H1 (cell line): ENCODE data around the gene RPL18A. TPM values are rescaled to one million over a fixed set of nuclear protein-coding genes. Genes with fewer than 3 reads are reported as not detected.
A peak's percentile ranks its signal among the peaks of the same experiment; 100 is the strongest.

ENCODE experiments used
- CTCF ChIA-PET: fragments of 300-600 bp; sonication (Branson Sonifier 250); formaldehyde crosslinking; loops from one replicate; lab custom pipeline; 2021; ENCODE audit not compliant: partially characterized antibody; lab: Charles Lee
- POLR2A ChIA-PET: fragments of 300-600 bp; sonication (Branson Sonifier 250); formaldehyde crosslinking; loops from one replicate; lab custom pipeline; 2021; ENCODE audit warnings: inconsistent platforms; ENCODE audit not compliant: partially characterized antibody; lab: Charles Lee
- DNase-seq, 2 experiments: peaks; one replicate each; pipeline versions ENCODE4 v3.0.0 to v3.0.0-alpha.2; 2010 to 2022; ENCODE audit warnings: low spot score in 2 of 2, low read depth in 1 of 2, mixed read lengths in 1 of 2
- FAIRE-seq: peaks from 2 replicates; lab custom pipeline; 2011; peaks lifted over from hg19 to GRCh38; lab: Jason Lieb, UNC
- H2AFZ ChIP-seq: 2 replicates; pipeline ENCODE4 v1.8.1; 2012; ENCODE audit warnings: low read length, inconsistent platforms
- H2AK5ac ChIP-seq: 2 replicates; pipeline ENCODE4 v1.6.1; 2013; ENCODE audit warnings: low read depth, low read length
- H2BK120ac ChIP-seq: replicated peaks from 2 replicates; pipeline ENCODE3; 2013; ENCODE audit warnings: low read depth, low read length, inconsistent platforms
- H2BK12ac ChIP-seq: 2 replicates; pipeline ENCODE4 v1.6.1; 2013; ENCODE audit warnings: low read depth, low read length
- H2BK15ac ChIP-seq: 2 replicates; pipeline ENCODE4 v1.6.1; 2013; ENCODE audit warnings: low read length
- H2BK20ac ChIP-seq: 2 replicates; pipeline ENCODE4 v1.6.1; 2013; ENCODE audit warnings: low read length
- H2BK5ac ChIP-seq: 2 replicates; pipeline ENCODE4 v1.6.1; 2013; ENCODE audit warnings: low read depth, low read length
- H3K14ac ChIP-seq: 2 replicates; pipeline ENCODE4 v1.6.1; 2013; ENCODE audit warnings: inconsistent platforms; ENCODE audit not compliant: insufficient read length
- H3K18ac ChIP-seq: 2 replicates; pipeline ENCODE4 v1.6.1; 2013; ENCODE audit warnings: low read length; ENCODE audit errors: extremely low read depth
- H3K23ac ChIP-seq: 2 replicates; pipeline ENCODE4 v1.6.1; 2013; ENCODE audit warnings: inconsistent platforms; ENCODE audit not compliant: insufficient read length
- H3K23me2 ChIP-seq: 2 replicates; pipeline ENCODE4 v1.6.1; 2013; ENCODE audit warnings: low read depth, low read length
- H3K27ac ChIP-seq: 2 replicates; pipeline ENCODE4 v1.6.1; 2011; ENCODE audit warnings: low read depth, low read length, inconsistent platforms
- H3K27me3 ChIP-seq, 4 experiments: replicated peaks in 1 of 4; 1 replicate in 1 of 4; 2 replicates in 3 of 4; pipeline versions ENCODE4 v1.6.1 to v1.8.1; 2011 to 2013; ENCODE audit warnings: low read length in 3 of 4, mild to moderate bottlenecking in 3 of 4, inconsistent platforms in 2 of 4, mixed read lengths in 2 of 4, moderate library complexity in 1 of 4; ENCODE audit not compliant: control insufficient read depth in 3 of 4, insufficient read depth in 3 of 4; ENCODE audit errors: extremely low read depth in 1 of 4
- H3K36me3 ChIP-seq, 4 experiments: 2 replicates each; pipeline versions ENCODE4 v1.6.1 to v1.8.1; 2011 to 2013; ENCODE audit warnings: mild to moderate bottlenecking in 4 of 4, low read length in 3 of 4, moderate library complexity in 2 of 4, control low read depth in 1 of 4, inconsistent platforms in 1 of 4; ENCODE audit not compliant: insufficient read depth in 4 of 4, control insufficient read depth in 2 of 4
- H3K4ac ChIP-seq: replicated peaks from 2 replicates; pipeline ENCODE3; 2013; ENCODE audit warnings: low read length, low read depth, mixed read lengths, inconsistent platforms; ENCODE audit not compliant: insufficient read length
- H3K4me1 ChIP-seq, 4 experiments: replicated peaks in 1 of 4; 1 replicate in 1 of 4; 2 replicates in 3 of 4; pipeline versions ENCODE4 v1.6.1 to v1.8.1; 2011 to 2013; ENCODE audit warnings: low read length in 3 of 4, inconsistent platforms in 2 of 4, mixed read lengths in 1 of 4; ENCODE audit not compliant: insufficient read depth in 4 of 4, control insufficient read depth in 3 of 4
- H3K4me2 ChIP-seq, 2 experiments: 2 replicates each; pipeline versions ENCODE4 v1.6.1 to v1.8.1; 2011 to 2013; ENCODE audit warnings: low read depth in 2 of 2, low read length in 2 of 2, control low read depth in 1 of 2, inconsistent platforms in 1 of 2, mild to moderate bottlenecking in 1 of 2; ENCODE audit not compliant: insufficient read depth in 1 of 2
- H3K4me3 ChIP-seq, 4 experiments: fragments of 200-600, 300-600 bp in 1 of 4; sonication (generic), shearing (Covaris generic), sonication (Bioruptor Twin) in 1 of 4; 2 replicates each; pipeline versions ENCODE4 v1.5.1 to v1.8.1; 2011 to 2016; ENCODE audit warnings: low read length in 4 of 4, low read depth in 3 of 4, control low read depth in 2 of 4, inconsistent platforms in 2 of 4, mild to moderate bottlenecking in 2 of 4, mixed read lengths in 1 of 4, moderate library complexity in 1 of 4; ENCODE audit not compliant: insufficient read depth in 2 of 4; ENCODE audit errors: extremely low read depth in 1 of 4
- H3K56ac ChIP-seq: replicated peaks from 2 replicates; pipeline ENCODE3; 2013; ENCODE audit warnings: low read depth, mild to moderate bottlenecking, mixed read lengths, low read length, inconsistent platforms; ENCODE audit not compliant: insufficient read length
- H3K79me1 ChIP-seq: 2 replicates; pipeline ENCODE4 v1.6.1; 2013; ENCODE audit warnings: low read depth, low read length, control low read depth
- H3K79me2 ChIP-seq, 2 experiments: 2 replicates each; pipeline versions ENCODE4 v1.6.1 to v1.8.1; 2012 to 2013; ENCODE audit warnings: low read length in 2 of 2, mild to moderate bottlenecking in 2 of 2, inconsistent platforms in 1 of 2; ENCODE audit not compliant: insufficient read depth in 2 of 2, control insufficient read depth in 1 of 2
- H3K9ac ChIP-seq, 4 experiments: replicated peaks in 1 of 4; 1 replicate in 1 of 4; 2 replicates in 3 of 4; pipeline versions ENCODE4 v1.6.1 to v1.8.1; 2011 to 2013; ENCODE audit warnings: low read depth in 3 of 4, low read length in 3 of 4, control low read depth in 2 of 4, mild to moderate bottlenecking in 2 of 4, moderate library complexity in 2 of 4, inconsistent platforms in 1 of 4; ENCODE audit errors: extremely low read depth in 1 of 4
- H3K9me3 ChIP-seq, 2 experiments: 2 replicates each; pipeline versions ENCODE4 v1.6.1 to v1.8.1; 2012 to 2013; ENCODE audit warnings: mild to moderate bottlenecking in 2 of 2, moderate library complexity in 2 of 2, control low read depth in 1 of 2, inconsistent platforms in 1 of 2, low read depth in 1 of 2, low read length in 1 of 2, mixed read lengths in 1 of 2; ENCODE audit not compliant: insufficient read depth in 2 of 2
- H4K20me1 ChIP-seq, 2 experiments: replicated peaks in 1 of 2; 2 replicates each; pipeline versions ENCODE3 to v1.8.1; 2011 to 2013; ENCODE audit warnings: inconsistent platforms in 2 of 2, low read length in 2 of 2, mild to moderate bottlenecking in 1 of 2; ENCODE audit not compliant: insufficient read depth in 2 of 2, control insufficient read depth in 1 of 2
- H4K5ac ChIP-seq: 2 replicates; pipeline ENCODE4 v1.6.1; 2013; ENCODE audit warnings: low read length, low read depth, mixed read lengths, inconsistent platforms; ENCODE audit not compliant: insufficient read length
- H4K8ac ChIP-seq: 2 replicates; pipeline ENCODE4 v1.8.0; 2013; ENCODE audit warnings: mild to moderate bottlenecking, moderate library complexity, low read length, inconsistent platforms; ENCODE audit not compliant: insufficient read depth; ENCODE audit errors: extremely low read depth
- H4K91ac ChIP-seq: replicated peaks from 2 replicates; pipeline ENCODE3; 2013; ENCODE audit warnings: low read length, mixed read lengths, inconsistent platforms; ENCODE audit not compliant: insufficient read length
- KDM1A ChIP-seq: fragments of 200-600, 300-600 bp; sonication (generic); IDR thresholded peaks from 2 replicates; pipeline ENCODE4 v1.7.1; 2016; ENCODE audit warnings: mild to moderate bottlenecking, low read length, borderline replicate concordance
- MAX ChIP-seq: IDR thresholded peaks from 2 replicates; pipeline ENCODE4 v1.6.1; 2012; ENCODE audit warnings: inconsistent platforms
- WGBS, 2 experiments: shearing (Covaris generic) in 1 of 2; methylation state at CpG; one replicate each; pipeline versions ENCODE4 v1.1.6 to v1.1.7; 2013 to 2015; ENCODE audit warnings: low lambda C conversion rate in 2 of 2, mixed read lengths in 2 of 2, inconsistent platforms in 1 of 2, low coverage in 1 of 2, missing lambda C conversion rate in 1 of 2; ENCODE audit not compliant: insufficient replicate concordance in 2 of 2, insufficient coverage in 1 of 2, insufficient read length in 1 of 2; ENCODE audit errors: extremely low coverage in 1 of 2, missing lambda C conversion rate in 1 of 2; 5-methylcytosine and 5-hydroxymethylcytosine counted together
- polyA plus RNA-seq, 7 experiments: library from polyadenylated mRNA; depleted of rRNA in 3 of 7; stranded (reverse) in 5 of 7; unstranded in 2 of 7; fragments of >200 nt in 5 of 7; fragments of 200-250 nt in 2 of 7; gene quantifications; 1 replicate in 5 of 7; 2 replicates in 1 of 7; 4 replicates in 1 of 7; pipeline versions ENCODE4 v1.2.1 to v1.2.3, GENCODE V29; 2011 to 2013; ENCODE audit warnings: missing spikeins in 2 of 7, mixed read lengths in 2 of 7
- total RNA-seq: library from RNA; stranded (reverse); fragmentation: NEBNext Ultra II Directional; extraction: Animal tissue kit (Norgen Biotek cat#: 25700); gene quantifications from 2 replicates; pipeline ENCODE4 v1.2.1, GENCODE V29; 2021

The RPL18A gene
- total and polyA plus RNA-seq, 2 of the 8 experiments (the other 6 are each of a cell fraction or from before 2014, with no cell fraction given) = 2,749 to 3,938 TPM

GRCh38 chr19:17843292-17843827 is 16.4 kb upstream of the RPL18A start:
- no peak overlapping the region for H2BK120ac ChIP-seq
- no peak overlapping the region for H2BK20ac ChIP-seq
- peaks cover 0 to 14% (median 5%) of the 10 kb centered on the region in 4 experiments; a peak in 5 of 7 replicates for H3K27me3 ChIP-seq
- no peak overlapping the region for H4K91ac ChIP-seq
- H3K4me3 ChIP-seq = no peak overlapping the region
- peaks cover 14% of the 10 kb centered on the region for H3K23me2 ChIP-seq
- no peak overlapping the region for H2AFZ ChIP-seq
- H4K5ac ChIP-seq = no peak overlapping the region
- no peak overlapping the region for H2BK5ac ChIP-seq
- H4K8ac ChIP-seq = no peak overlapping the region
- FAIRE-seq (no peak), DNase-seq (no peak)
- no peaks in the 10 kb centered on the region for H3K79me2 ChIP-seq
- CTCF ChIA-PET = interaction anchor here (0.6 to 2.1 kb wide), 8 partner anchors 9 to 668 kb away, joined by 3 to 8 read pairs (median 4); partner anchors contain the start of gene RPL18A
- peak overlapping the region in 1 of 2 experiments; percentile 66; a peak in 2 of 4 replicates for H3K4me2 ChIP-seq
- WGBS, 2 experiments = 84% methylated on average over 9 of the region's 9 CpGs; no CpG with 5 or more reads in 1 of the 2 experiments
- H3K9ac ChIP-seq = no peak overlapping the region
- 0 out of 2 replicates have a peak overlapping the region, but pooled peaks have one; percentile 9 for H2BK12ac ChIP-seq
- no peaks in the 10 kb centered on the region for H3K9me3 ChIP-seq
- POLR2A ChIA-PET = interaction anchor here (0.5 to 12.5 kb wide), 6 partner anchors 12 to 591 kb away, joined by 3 to 133 read pairs (median 3); partner anchors contain the start of gene RPL18A
- H2BK15ac ChIP-seq = no peak overlapping the region; the same call in 1 of the 2 replicates
- no peak overlapping the region for H3K23ac ChIP-seq
- no peak overlapping the region for H3K27ac ChIP-seq
- H3K79me1 ChIP-seq = no peaks in the 10 kb centered on the region
- peaks cover 0 to 3% of the 10 kb centered on the region in 2 experiments for H4K20me1 ChIP-seq
- H3K14ac ChIP-seq = no peak overlapping the region
- no peak overlapping the region for H3K56ac ChIP-seq
- peak; percentile 80; the same call in 1 of the 2 replicates for TF ChIP-seq KDM1A
- no peak for TF ChIP-seq MAX
- no peak overlapping the region for H3K4ac ChIP-seq
- no peak overlapping the region for H3K18ac ChIP-seq
- H3K36me3 ChIP-seq = no peaks in the 10 kb centered on the region
- no peak overlapping the region for H2AK5ac ChIP-seq
- H3K4me1 ChIP-seq = peaks cover 0 to 16% (median 4%) of the 10 kb centered on the region in 4 experiments; a peak in 5 of 7 replicates
